Liver (tissue), 3 donors: Measurements from ENCODE around the gene OR5J2.

Experiments used
- CTCF ChIP-seq: fragments of 150-350 bp; IDR thresholded peaks from 2 replicates; pipeline ENCODE4 v1.5.1; 2017; ENCODE audit warnings: improper control_type of control experiment, low read depth, low read length; ENCODE audit not compliant: missing input control
- EGR1 ChIP-seq, 2 donors: IDR thresholded peaks; 2 replicates each; pipeline ENCODE4 v1.6.1; 2016 to 2018; ENCODE audit warnings: antibody characterized with exemption in 2 of 2, low read depth in 2 of 2
- FOXA1 ChIP-seq: IDR thresholded peaks from 2 replicates; pipeline ENCODE4 v1.6.1; 2016; ENCODE audit warnings: antibody characterized with exemption
- FOXA2 ChIP-seq: IDR thresholded peaks from 2 replicates; pipeline ENCODE4 v1.6.1; 2016; ENCODE audit warnings: antibody characterized with exemption
- GABPA ChIP-seq, 2 donors: IDR thresholded peaks in 1 of 2; conservative IDR thresholded peaks in 1 of 2; 2 replicates each; pipeline ENCODE4 v1.6.1; 2016; ENCODE audit warnings: antibody characterized with exemption in 2 of 2, mild to moderate bottlenecking in 1 of 2, moderate library complexity in 1 of 2
- JUND ChIP-seq, 2 donors: IDR thresholded peaks; 2 replicates each; pipeline ENCODE4 v1.6.1; 2016; ENCODE audit warnings: antibody characterized with exemption in 2 of 2
- RAD21 ChIP-seq, 2 donors: IDR thresholded peaks; 2 replicates each; pipeline ENCODE4 v1.6.1; 2016; ENCODE audit warnings: antibody characterized with exemption in 2 of 2, mild to moderate bottlenecking in 2 of 2
- REST ChIP-seq: IDR thresholded peaks from 2 replicates; pipeline ENCODE4 v1.6.1; 2016; ENCODE audit warnings: antibody characterized with exemption, mild to moderate bottlenecking
- SP1 ChIP-seq: IDR thresholded peaks from 2 replicates; pipeline ENCODE4 v1.6.1; 2018; ENCODE audit warnings: antibody characterized with exemption, mild to moderate bottlenecking
- TAF1 ChIP-seq: conservative IDR thresholded peaks from 2 replicates; pipeline ENCODE4 v1.6.1; 2016; ENCODE audit warnings: antibody characterized with exemption, mild to moderate bottlenecking
- TF ChIP-seq, protein P1 (sequence below): IDR thresholded peaks from 2 replicates; pipeline ENCODE4 v1.6.1; 2016; ENCODE audit warnings: antibody characterized with exemption
- TF ChIP-seq, protein P2 (sequence below): IDR thresholded peaks from 2 replicates; pipeline ENCODE4 v1.6.1; 2016; ENCODE audit warnings: antibody characterized with exemption
- donor health status: healthy.
- donor health status: healthy.

- TF ChIP-seq REST (no peak), CTCF (no peak), GABPA (IDR thresholded peaks at IDR 0.05 in 1 of 2, conservative IDR thresholded peaks at IDR 0.05 in 1 of 2) (no peak), EGR1 (IDR thresholded peaks at IDR 0.05; ENCODE audit: low read depth in 2 of 2) (no peak), FOXA1 (no peak), TAF1 (no peak), JUND (IDR thresholded peaks at IDR 0.05) (no peak), FOXA2 (no peak), RAD21 (IDR thresholded peaks at IDR 0.05) (no peak), SP1 (no peak)
- TF ChIP-seq, protein P1, sequence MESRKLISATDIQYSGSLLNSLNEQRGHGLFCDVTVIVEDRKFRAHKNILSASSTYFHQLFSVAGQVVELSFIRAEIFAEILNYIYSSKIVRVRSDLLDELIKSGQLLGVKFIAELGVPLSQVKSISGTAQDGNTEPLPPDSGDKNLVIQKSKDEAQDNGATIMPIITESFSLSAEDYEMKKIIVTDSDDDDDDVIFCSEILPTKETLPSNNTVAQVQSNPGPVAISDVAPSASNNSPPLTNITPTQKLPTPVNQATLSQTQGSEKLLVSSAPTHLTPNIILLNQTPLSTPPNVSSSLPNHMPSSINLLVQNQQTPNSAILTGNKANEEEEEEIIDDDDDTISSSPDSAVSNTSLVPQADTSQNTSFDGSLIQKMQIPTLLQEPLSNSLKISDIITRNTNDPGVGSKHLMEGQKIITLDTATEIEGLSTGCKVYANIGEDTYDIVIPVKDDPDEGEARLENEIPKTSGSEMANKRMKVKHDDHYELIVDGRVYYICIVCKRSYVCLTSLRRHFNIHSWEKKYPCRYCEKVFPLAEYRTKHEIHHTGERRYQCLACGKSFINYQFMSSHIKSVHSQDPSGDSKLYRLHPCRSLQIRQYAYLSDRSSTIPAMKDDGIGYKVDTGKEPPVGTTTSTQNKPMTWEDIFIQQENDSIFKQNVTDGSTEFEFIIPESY: no peak
- TF ChIP-seq, protein P2, sequence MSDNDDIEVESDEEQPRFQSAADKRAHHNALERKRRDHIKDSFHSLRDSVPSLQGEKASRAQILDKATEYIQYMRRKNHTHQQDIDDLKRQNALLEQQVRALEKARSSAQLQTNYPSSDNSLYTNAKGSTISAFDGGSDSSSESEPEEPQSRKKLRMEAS: no peak
Measured at GRCh38 chr11:56151376-56151775, 25.0 kb upstream of the OR5J2 start.
